SKM-1 treated with dmso at 0.1 percent for 144 hours (cell line): ENCODE data around the gene UBE2M.
"Not testable (repeated sequence)": the region's sequence is repeated elsewhere in the genome, so short reads cannot be mapped to it uniquely, and the experiment has no call there.

Source experiments
- DNase-seq: peaks from one replicate; lab custom pipeline; 2025; ENCODE audit not compliant: unreplicated experiment; lab: John Stamatoyannopoulos, UW

The UBE2M gene

DNA sequence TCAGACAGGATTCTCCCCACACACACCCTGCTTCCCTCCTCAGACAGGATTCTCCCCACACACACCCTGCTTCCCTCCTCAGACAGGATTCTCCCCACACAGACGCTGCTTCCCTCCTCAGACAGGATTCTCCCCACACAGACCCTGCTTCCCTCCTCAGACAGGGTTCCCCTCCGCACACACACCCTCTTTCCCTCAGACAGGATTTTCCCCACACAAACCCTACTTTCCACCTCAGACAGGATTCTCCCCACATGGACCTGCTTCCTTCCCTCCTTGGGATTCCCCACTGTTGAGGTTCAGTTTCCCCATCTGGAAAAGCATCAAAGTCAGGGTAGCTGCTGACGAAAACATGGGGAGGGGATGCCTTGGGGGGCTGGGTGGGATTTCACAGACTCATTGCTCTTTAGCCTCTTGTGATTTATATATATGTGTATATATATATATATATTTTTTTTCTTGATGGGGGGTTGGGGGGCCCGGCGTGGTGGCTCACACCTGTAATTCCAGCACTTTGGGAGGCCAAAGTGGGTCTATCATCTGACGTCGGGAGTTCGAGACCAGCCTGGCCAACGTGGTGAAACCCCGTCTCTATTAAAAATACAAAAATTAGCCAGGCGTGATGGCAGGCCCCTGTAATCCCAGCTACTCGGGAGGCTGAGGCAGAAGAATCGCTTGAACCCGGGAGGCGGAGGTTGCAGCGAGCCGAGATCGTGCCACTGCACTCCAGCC is 15.6 kb downstream of the UBE2M start:
- not testable (repeated sequence) for DNase-seq

DNA sequence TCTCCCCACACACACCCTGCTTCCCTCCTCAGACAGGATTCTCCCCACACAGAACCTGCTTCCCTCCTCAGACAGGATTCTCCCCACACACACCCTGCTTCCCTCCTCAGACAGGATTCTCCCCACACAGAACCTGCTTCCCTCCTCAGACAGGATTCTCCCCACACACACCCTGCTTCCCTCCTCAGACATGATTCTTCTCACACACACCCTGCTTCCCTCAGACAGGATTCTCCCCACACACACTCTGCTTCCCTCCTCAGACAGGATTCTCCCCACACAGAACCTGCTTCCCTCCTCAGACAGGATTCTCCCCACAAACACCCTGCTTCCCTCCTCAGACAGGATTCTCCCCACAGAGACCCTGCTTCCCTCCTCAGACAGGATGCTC is 19.2 kb downstream of the UBE2M start:
- not testable (repeated sequence) for DNase-seq

DNA sequence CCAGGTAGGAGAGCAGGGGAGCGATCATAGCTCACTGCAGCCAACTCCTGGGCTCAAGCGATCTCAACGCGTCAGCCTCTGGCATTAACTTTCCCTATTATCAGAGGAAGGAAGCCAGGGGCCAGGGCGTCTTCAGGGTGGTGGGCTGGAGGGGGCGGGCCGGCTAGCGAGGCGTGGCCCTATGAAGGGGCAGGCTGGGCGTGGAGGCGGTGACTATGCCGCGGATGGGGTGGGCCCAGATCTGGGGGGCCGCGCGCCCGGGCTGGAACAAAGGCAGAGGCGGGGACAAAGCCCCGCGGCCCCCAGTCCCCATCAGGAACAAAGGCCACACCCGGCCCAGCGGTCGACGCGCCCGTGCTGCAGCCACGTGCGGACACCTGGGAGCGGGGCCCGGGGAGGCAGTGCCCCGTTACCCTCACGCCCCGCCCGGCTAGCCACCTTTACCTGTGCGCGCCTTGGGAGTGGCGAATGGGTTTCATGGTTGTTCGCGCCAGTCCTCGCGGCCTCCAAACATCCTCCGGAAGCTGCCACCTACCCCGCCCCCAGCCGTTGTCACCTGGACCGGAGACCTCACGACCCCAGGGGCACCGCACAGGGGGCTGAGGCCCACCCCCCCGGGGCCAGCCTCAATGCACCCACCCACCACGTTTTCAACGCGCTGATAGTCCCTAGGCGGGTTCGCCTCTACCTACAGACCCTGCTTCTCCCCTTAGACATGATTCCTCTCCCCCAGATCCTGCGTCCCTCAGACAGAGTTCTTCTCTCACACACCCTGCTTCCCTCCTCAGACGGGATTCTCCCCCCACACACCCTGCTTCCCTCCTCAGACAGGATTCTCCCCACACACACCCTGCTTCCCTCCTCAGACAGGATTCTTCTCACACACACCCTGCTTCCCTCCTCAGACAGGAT is 19.9 kb downstream of the UBE2M start:
- no peak for DNase-seq

DNA sequence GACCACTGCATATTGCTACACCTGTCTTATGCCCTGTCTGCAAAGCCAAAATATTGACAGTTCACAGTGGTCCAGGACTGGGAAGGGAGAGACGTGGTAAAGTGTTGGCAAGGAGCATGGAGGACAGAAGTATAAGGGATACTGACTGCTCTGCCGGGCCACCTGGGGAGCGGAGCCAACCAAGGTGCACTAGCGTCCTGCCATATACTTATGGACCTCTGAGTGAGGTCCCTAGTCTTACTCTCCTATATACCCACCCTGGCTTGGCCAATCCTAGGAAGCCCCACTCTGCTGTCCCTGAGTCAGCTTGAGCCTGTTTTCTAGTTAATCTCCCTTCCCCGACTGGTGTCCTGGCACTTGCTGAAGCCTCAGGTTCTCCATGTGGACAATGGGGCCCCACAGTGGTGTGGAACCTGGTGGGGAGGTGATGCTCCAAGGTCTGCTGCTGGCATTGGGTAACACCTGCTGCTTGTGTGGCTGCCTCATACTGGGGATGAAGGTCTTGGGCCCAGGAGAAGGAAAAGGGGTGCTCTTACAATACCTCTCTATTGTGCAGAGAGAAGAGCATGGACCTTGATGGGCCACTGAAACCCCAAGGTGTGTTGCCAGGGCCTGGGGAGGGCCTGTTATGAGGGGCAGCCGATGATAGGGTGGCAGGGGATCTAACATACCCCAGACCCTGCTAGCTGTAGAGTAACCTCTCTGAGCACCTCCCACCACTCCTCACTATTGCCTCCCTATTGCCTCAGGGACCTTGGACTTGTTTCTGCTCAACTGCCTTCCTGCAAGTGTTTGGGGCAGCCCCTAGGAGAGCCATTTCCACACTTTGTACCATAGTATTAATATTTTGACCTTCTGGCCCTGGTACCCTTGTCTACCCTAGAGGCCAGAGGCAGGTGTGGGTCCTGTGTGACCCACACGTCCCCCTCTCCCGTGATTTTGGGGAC is 21.3 kb downstream of the UBE2M start:
- no peak for DNase-seq

DNA sequence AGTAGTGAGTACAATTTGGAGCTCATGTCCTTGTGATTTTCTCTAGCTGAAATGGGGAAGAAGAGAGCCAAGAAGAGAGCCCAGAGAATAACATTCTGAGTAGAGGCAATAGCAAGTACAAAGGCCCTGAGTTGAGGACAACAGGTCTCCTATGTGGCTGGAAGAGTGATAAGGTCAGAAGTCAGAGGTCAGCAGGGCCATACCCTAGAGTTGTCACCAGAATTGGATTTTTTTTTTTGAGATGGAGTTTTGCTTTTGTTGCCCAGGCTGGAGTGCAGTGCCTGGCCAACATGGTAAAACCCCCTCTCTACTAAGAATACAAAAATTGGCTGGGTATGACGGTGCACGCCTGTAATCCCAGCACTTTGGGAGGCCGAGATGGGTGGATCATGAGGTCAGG is 22.6 kb downstream of the UBE2M start:
- no peak for DNase-seq

DNA sequence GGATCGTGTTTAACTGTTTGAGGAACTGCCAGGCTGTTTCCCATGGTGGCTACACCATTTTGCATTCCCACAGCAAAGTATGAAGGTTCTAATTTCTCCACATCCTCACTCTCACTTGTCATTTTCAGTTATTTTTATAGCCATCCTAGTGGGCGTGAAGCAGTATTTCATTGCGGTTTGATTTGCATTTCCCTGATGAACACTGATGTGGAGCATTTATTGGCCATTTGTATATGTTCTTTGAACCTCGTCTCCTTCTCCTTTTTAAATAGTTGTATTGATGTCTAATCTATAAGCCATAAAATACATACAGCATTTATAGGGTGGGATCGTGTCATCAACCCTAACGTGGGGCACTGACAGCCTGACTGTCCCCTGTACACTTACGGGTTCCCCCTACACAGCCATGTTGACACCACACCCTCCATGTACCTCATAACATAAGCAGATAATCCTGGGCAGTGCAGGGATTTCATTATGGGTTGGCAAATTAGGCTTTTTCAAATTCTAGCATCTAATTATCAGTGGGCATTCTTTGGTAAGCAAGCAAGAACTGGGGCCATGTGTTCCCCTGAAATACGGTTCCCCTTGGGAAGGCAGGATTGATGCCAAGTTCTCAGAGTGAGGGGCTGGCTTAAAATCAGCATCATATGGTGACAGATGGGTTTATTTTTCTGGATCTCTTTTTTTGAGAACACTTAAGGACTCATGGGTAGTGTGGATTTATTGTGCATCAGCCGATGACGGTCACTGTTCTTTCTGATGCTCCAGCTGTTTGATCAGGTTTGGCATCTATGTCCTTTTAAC is 27.2 kb downstream of the UBE2M start:
- DNase-seq, result no peak

DNA sequence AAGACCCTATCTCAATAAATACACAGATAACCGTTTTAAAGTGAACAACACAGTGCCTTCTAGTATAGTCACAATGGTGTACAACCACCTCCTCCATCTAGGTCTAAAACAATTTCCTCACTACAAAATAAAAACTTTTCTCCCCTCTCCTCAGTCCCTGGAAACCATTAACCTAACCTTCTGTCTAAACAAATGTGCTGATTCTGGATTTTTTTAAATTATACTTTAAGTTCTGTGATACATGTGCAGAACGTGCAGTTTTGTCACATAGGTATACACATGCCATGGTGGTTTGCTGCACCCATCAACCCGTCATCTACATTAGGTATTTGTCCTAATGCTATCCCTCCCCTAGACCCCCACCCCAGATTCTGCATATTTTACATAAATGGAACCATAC is 29.0 kb downstream of the UBE2M start:
- no peak for DNase-seq

DNA sequence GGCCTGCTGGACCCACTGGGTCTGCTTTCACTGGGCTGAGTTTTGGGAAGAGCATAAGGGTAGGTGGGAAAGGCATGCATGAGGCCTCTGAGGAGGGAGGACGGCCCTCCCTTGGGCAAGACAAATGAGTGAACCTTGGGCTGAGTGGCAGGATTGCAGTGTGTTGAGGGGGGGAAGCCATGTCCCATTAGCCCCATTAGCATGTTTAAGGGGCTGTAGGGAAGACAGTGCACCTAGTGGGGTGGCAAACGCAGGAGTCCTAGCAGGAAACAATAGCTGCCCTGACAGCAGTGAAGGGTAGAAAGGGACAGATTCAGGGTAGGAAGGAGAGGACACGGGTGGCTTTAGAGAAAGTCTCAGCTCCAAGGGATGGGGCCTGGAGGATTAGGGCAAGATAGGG is 35.7 kb downstream of the UBE2M start:
- no peak for DNase-seq

DNA sequence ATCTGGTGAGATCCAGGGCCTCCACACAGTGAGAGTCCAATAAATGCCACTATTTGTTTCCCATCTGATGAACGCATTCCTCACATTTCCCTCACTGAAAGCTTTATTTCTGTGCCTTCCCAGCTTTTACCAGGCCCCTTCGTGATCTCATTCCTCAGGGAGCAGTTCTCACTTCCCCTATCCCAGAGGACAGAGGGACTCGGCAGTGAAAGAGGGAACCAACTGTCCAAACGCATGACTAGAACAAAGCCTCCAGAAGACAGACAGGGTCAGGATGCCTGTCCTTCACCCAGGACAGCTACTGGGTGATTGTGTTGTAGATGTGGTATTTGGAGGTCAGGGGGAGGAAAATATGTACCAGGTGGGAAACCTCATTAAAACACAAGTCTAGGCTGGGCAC is 36.8 kb downstream of the UBE2M start:
- DNase-seq, result no peak

DNA sequence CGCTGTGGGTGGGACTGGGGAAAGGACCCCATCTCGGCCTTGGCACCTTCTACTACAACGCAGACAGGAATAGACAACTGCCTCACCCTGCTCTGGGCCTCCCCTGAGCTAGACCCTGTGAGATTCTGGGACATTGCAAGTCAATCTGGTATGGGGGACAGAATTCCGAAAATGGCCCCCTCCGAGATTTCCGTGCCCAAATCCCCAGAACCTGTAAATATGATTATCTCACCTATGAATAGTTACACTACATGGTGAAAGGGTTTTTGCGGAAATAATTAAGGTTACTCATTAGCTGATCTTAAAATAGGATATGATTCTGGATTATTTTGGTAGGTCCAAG is 38.2 kb downstream of the UBE2M start:
- DNase-seq, result no peak

DNA sequence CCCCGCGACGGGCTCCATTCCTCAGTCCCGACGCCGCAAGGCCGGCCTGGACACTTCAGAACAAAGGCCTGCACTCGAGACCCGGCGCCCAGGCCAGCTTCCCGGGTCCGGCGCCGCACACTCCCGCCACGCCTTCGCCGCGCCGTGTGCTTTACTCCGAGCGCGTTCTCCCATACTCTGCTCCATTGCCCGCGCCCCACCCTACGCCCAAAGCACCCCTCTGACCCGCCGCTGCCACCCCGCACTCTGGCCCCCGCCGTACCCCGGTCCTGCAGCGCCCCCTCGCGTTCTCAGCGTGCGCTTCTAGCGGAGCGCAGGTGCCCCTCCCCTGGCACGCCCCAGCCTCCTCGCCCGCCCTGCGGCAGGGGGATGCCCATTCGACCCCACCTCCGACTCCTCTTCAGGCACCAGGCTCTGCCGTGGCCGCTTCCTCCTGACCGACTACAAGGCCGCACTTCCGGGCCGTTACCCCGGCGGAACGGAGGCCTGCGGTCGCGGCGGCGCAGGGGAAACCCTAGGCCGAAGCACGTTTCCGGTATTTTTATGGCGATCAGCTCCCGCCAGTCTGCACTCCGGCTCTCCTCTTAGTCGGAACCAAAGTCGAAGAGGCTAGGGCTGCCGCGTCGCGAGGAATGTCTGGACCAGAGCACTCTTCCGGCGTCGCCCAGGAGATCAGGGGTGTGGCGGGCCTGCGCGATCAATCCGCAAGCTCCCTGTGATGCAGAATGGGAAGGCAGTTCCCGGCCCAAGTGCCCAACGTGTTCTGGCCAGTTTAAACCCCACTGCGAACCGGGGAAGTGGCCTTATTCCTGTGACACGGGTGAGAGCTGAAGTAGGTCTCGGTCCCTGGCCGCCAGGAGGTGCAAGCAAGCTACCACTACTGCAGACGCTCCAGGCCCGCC is 38.8 kb downstream of the UBE2M start, which contains the start of gene ZBTB45:
TSS of gene ZBTB45 (minus strand) at position 456 of the 902 bp plus-strand sequence. CDS start 2,137 bp downstream, outside the sequence.
- peak; percentile 82 for DNase-seq

DNA sequence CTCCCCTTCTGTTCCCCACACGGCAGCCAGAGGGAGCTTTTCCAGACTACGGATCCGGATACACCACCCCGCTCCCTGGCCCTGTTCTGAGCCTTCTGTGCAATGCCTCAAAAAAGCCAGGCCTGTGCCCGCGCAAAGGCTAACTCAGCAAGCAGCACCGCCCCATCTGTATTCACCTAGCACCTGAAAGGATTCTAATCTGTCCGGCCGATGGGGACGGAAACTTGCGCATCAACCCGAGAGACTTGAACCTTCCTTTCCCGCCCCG is 39.4 kb downstream of the UBE2M start:
- DNase-seq, result peak; percentile 16

DNA sequence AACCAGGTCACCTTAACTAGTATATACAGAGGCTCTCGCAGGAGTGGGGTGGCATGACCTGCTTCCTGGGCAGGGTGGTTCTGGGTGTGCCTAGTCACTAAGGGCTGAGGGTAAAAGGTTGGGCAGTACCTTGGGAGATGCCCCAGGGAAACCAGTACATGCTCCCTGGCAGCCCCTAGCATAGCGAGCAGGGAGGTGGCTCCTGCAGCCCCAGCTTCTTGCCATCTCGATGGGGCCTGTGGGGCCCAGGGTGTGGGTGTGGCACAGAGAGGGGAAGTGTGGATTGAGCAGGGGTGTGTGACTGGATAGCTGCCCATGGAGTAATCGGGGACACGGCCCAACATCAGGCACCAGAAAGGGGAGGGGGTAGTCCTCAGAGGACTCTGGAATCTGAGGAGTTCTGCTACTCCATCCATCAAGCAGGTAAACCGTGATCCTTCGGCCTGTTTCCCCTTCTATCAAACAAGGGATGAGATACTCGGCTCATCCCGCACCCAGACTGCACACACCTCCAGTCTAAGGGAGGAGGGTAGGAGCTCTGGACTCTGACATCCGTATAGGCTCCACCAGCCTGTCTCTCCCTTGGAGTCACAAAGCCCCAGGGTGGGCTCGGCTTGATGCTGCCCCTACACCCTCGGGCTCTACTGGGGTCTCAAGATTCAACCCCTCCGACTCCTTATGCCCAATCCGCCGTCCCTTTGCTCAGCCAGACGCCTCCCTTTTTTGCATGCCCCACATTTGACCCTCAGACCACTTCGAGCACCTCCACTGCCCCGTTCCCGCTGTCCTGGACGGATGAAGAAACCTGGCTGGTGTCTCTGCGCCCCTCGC is 39.9 kb downstream of the UBE2M start:
- DNase-seq, result peak; percentile 3

DNA sequence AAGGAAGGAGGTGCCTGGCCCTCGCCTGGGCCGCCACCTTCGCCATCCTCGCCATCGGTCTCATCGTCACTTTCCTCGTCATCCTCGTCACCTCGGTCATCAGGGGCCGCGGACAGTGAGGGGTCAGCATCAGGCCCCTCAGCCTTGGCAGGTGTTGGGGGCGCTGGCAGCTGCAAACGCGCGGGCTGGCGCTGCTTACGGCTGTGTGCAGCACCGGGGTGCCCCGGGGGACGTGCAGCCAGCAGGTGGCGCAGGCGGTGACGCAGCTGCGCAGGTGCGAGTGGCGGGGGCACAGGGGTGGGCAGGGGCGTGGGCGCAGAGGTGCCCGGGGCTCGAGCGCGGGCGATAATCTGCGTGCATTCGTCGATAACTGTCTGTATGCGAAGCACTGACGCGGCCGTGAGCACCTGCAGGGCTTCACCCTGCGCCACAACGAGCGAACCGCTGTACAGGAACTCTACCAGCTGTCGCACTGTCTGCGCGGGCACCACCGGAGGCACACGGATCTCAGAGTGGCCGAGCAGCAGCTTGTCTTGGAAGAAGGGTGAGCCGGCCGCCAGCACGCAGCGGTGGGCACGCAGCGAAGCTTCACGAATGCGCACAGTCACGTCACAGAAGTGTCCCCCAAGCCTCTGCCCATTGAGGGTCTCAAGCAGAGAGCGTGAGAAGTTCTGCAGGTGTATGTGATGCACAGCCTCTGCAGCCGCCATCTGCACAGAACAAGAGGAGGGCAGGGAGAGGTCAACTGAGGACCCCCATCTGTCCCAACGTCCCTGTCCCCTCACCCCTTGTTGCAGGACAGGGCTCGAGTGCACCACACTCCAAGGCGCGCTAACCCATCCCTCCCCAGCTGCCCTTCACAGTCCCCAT is 41.2 kb downstream of the UBE2M start:
- no peak for DNase-seq

DNA sequence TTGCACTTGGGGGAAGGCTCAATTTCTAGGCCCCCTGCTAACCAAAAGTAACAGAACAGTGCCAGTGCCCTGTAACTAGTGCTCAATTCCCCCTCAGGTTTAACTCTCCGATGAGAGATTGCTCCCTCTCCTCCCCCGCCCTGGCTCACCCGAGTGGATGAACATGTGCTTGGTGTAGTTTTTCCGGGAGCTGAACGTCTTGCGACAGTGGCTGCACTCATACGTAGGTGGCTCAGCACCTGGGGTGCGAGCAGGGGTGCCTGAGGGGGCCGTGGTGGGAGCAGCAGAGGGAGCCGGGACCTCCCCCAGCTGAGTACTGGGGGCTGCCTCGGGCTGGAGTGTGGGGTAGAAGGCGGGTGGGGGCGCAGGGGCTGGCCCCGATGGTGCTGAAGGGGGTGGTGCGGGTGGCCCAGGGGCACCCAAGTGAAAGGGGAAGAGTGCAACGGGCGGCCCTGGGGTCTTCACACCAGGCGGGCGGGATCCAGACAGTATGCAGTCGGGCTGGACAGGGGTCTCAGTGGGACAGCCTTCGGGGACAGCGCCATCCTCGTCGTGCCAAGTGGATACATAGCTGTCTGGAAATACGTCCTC is 42.1 kb downstream of the UBE2M start:
- no peak for DNase-seq

DNA sequence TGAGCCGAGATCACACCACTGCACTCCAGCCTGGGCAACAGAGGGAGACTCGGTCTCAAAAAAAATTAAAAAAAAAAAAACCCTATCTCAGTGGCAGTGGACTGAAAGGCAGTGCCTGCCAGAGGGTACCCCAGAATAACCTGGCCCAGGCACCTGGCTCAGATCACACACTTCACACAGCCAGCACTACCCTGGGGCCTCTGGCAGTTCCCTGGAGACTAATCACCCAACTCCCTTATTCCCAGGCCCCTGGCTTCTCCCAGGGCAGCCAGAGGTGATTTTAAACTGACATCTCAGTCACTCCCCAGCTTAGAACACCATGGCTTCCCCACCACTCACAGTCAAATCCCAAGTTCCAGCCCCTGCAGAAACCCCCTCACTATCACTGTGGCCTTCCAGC is 43.2 kb downstream of the UBE2M start:
- no peak for DNase-seq

DNA sequence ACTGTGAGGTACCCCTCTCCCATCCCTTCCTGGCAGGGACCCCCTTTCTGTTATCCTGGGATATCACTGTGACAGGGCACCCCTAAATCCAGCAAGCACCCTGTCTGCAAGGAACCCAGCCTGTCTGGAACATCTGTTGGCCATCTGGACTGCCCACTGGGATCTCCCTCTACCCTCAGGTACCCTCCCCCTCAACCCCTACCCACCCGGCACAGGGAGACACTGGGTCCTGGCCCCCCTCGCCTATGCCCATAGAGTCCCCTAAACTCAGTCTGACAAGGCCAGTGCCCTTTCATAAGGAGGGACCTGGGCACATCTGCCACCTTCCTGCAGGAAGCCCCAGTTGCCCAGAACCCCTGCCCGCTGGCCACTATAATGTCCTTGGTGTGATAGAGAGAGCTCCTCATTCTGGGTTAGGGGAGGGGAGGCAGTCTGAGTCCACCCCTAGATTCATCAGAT is 43.8 kb downstream of the UBE2M start:
- no peak for DNase-seq
